HL-60 (cell line): ENCODE results near the gene PIGN.

Experiments used
- CTCF ChIP-seq: IDR thresholded peaks from one replicate; pipeline ENCODE4 v1.5.1; 2011; ENCODE audit warnings: low read length, control low read depth, inconsistent platforms; ENCODE audit not compliant: insufficient read depth
- POLR2AphosphoS5 ChIP-seq: IDR thresholded peaks from 2 replicates; pipeline ENCODE4 v1.6.1; 2012; ENCODE audit warnings: low read depth
- REST ChIP-seq: IDR thresholded peaks from 2 replicates; pipeline ENCODE4 v1.6.1; 2012; ENCODE audit warnings: low read depth; ENCODE audit not compliant: insufficient replicate concordance
- SPI1 ChIP-seq: IDR thresholded peaks from 2 replicates; pipeline ENCODE4 v1.6.1; 2012; ENCODE audit warnings: low read depth, mild to moderate bottlenecking, borderline replicate concordance

DNA sequence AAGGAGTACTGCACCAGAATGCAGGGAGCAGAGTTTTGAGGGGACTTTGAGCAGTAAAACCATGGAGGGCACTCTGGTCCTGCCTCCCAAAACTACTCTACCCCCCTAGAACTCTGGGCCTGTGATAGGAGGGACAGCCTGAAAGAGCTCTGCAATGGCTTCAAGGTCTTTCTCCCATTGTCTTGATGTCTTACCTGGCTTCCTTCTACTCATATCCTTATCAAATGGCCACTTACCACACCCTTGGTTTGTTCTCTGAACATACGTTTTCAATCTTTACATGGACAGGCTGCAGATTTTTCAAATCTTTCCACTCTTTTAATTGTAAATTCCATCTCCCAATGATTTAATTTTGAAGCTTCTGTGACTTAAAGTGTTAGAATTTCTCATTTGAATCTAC, 27.9 kb upstream of the PIGN start:
- TF ChIP-seq CTCF, result no peak
- no peak for TF ChIP-seq POLR2AphosphoS5
- no peak for TF ChIP-seq REST
- TF ChIP-seq SPI1, result no peak
